ACHN (cell line): Measurements from ENCODE around the gene TSPOAP1.

Source experiments
- DNase-seq: peaks from one replicate; pipeline ENCODE4 v3.0.0-alpha.2; 2015
- in situ Hi-C: cut with HindIII; loops from 2 replicates; pipeline ENCODE4 v1.10.0; 2017; ENCODE audit warnings: low sequenced_read_pairs, low pct_ligation_motif_present, low pct_unique_long_range_greater_than_20kb

The TSPOAP1 gene

DNA sequence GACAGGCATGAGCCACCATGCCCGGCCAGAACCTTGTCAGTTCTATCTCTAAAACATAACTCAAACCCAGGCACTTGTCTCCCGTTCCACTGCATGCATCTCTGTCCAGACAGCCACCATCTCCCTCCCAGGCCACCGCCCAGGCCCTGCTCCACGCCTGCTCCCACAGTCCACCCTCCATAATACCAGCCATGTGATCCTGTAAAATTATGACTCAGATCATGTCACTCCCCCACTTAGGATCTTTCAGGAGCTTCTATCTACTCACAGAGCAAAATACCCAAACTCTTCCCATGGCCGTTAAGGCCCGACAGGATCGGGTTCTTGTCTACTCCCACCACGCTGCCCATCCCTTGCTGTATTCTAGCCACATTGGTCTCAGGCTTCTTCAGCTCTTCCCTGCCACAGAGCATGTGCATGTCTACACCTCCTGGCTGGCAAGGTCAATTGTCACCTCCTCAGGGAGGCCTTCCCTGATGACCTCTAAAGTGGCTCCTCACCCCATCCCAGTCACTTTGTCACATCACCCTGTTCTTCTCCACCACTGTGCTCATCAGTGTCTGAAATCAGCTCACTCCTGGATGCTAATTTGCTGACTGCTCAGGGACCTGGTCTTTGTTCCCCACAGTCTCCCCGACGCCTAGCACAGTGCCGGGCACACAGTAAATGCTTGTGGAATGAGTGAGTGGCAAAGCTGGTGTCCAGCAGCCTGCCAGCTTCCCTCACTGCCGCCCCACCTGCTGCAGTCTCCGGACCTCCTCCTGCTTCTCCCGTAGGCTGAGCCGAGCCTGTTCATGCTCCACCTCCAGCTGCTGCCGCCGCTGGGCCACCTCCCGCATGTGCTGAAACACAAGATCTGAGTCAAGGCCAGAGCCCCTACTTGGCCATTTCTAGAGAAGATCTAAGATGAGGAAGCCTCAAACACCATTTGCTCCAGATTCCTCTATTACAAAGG, 6.7 kb downstream of the TSPOAP1 start:
- no peak for DNase-seq
- in situ Hi-C loops = no loop called here

DNA sequence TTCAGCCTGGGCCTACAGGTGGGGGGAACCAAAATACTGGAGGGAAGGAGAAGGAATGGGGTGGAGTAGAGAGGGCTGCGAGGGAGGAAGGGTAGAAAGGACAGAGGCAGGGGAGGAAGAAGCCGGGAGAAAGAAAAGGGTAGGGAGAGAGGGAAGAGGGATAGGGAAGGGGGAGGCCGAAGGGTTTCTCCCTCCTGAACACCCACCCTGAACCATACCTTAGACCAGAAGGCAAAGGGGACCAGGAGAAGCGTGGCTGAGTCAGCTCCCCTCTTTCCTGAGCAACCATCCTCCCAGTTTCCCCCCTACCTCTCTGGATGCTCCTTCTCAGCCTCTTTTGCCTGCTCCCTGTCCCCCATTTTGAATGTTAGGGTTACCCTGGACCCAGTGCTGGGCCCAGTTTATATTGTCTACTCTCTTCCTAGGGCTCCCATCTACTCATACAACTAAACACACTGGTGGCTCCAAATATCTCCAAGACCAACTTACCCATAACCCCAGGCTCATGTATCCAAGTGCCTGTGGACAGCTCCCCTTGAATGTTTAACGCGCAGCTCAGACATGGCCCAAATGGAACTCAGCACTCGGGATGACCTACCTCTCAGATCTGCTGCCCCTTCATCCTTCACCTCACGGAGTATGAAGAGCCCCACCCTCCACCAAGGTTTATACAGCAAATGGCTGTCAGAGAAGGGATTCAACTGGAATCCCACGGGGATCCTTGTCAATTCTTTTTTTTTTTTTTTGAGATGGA, 7.8 kb downstream of the TSPOAP1 start:
- in situ Hi-C loops = no loop called here
- no peak for DNase-seq

DNA sequence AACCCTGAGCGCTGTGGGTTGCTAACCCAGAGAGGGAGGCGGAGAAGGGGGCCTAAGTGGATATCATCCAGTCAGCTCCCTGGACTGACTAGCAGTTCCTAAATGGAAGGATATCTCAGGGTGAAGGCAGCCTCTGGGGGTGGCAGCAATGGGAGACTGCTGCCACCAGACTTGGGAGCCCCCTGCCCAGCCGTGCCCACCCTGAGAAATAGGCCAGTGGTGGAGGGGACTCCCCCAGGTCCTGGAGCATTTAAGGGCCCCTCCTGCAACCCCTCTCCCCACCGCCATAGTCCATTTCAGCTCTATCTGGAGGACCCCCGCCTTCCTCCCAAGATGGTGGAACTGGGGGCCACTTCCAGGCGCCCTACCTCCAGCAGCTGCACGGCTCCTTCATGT, 8.4 kb downstream of the TSPOAP1 start:
- in situ Hi-C loops = no loop called here
- DNase-seq = no peak

DNA sequence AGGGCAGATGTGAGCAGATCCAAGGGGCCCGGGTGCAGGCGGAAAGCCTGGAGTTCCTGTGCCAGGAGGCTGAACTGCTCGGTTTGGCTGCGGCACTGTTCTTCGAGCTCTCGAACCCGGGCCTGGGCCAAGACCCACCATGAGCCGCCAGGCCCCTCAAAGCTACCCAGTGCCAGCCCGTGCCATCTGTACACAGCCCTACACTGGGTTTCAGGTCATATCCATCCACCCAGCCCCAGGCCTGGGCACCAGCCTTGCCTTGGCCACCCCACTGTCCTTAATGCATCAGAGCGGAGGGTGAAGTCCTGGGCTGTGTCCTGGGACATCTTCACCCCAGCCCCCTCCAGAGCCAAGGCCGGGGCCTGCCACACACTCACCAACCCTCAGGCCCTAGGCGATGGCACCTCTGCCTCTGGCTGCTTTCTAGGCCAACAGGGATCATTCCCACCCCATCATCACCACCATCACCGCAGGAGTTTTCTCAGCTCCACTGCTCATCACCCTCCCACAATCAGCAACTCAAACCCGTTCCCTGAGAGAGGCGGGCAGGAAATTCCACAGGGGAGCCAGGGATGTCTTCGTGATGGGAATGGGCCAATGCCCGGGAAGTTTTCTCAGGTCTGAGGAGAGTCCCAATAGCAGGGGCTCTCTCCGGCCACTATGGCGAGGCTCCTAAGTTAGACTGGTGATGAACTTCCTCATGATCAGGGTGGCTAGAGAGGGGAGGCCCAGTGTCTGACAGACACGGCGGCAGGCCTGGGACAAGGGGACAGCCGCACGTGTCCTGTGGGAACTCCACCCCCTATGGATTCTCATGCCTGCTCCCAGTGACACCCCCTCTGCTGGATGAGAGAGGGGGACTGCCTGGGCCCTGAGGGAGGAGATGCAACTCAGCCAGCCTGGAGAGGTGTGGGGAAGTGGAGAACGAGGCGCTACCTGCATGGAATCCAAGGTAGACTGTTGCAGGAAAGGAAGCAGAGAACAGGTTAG, 9.1 kb downstream of the TSPOAP1 start:
- in situ Hi-C loops = no loop called here

DNA sequence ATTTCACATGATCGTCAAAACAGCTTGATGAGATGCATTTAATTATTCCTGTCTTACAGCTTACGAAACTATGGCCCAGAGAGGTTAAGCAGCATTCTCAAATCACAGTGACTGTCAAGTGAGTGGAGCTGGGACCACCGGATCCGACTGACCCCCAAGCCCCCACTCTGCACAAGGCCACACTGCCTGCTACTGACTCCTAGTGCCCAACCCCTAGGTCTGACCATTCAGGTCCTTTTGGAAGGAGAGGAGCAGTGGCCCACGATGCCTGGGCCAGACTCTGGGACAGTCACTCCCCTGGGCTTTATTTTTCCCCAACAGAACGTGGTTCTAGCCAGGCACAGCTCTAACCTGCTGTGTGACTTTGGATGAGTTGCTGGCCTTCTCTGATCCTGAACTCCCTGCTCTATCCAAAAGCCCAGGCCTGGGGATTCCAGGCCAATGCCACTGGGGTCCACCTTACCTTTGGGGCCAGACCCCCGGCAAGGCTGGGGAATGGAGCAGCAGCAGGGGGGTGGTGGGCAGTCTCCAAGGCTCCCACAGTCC, 9.9 kb downstream of the TSPOAP1 start:
- DNase-seq = no peak
- in situ Hi-C loops = no loop called here

More for the DNA sequence above, 9.1 kb downstream of the TSPOAP1 start:
- DNase-seq = no peak

DNA sequence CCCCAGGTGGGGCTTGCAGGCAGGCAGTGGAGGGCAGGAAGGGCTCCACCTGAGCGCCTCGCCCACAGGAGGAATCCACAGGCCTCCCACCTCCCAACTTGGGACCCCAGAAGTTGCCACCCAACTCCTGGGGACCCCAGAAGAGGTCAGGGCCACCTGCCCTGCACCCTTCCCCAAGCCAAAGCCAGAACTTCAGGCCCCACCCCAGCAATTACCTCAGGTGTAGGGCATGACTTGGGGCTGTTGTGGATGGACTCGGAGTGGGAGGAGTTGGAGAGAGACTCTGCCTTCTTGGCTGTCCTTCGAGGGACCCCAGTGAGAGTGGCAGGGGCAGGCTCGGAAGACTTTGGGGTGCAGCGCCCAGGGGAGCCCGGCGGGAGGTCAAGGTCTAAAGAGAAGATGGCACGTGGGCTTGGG, 10.5 kb downstream of the TSPOAP1 start:
- no peak for DNase-seq
- in situ Hi-C loops = no loop called here

DNA sequence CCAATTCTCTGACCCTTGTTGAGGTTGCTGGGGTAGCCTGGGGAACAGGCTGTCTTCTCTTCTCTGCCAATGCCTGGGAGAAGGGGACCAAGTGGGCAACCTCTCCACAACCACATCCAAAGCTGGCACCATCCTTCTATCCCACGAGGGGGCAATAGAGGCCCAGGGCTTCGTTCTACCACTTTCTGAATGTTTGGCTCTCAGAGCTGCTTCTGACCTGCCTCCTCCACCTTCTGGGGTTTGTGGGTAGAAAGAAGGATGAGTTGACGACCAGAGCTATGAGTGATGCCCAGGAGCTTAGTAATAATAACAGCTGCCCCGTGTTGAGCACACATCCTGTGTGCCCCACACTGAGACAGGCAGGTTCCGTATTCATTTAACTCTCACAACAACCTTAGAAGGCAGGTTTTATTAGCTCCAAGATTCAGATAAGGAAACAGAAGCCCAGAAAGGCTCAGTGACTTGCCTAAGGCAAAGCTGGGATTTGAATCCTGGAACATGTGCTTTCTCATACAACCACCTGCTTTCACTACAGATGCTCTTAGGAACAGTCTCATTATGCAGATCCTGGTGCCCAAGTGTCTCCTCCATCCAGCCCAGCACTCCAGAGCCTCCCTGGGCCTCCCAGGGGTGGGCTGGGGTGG, 11.1 kb downstream of the TSPOAP1 start:
- in situ Hi-C loops = no loop called here
- DNase-seq = peak; percentile 66

DNA sequence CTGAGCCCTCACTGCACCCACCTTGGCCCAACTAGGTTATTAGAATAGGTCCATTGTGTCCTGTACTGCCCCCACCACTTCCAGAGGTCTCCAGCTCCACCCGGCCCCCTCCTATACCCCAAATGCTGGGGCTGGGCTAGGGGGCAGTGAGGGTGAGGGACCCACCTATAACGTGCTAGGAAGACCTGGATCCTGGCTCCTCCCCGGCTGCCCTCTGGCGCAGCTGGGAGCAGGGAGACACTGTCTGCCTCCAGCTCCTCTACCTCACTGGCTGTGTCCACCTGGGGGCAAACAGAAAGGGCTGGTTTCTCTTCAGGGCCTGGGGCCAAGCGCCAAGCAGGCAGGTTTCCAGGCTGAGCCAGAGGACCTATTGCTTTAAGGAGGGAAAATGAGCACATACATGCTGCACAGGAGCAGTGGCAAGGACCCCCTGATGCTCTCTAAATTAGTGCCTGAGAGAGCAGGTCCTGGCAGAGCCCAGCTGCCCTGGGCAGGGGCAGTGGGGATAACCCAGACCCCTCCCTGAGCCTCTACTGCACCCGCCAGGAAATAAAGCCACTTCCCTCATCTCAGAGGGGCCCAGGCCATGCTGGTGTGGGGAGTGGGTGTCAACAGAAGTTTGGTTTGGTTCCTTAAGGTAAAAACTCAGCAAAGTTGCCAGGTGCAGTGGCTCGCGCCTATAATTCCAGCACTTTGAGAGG, 12.2 kb downstream of the TSPOAP1 start:
- in situ Hi-C loops = no loop called here
- DNase-seq = no peak

DNA sequence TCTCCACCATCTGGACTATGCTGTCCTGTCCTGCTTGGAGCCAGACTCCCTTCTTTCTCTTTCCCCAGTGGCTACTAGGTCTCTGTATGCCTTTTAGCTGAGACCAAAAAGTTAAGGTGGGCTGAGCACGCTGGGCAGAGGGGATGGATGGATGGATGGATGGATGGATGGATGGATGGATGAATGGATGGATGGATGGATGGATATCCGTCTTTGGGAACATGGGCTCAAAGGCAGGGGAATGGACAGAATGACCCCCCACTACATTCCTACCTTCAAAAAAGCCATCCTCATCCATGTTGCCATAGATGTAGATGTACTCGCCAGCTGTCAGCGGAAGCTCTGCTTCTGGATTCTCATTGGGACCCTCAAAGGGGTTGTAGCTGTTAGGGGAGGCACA, 12.8 kb downstream of the TSPOAP1 start:
- in situ Hi-C loops = no loop called here
- DNase-seq = no peak

DNA sequence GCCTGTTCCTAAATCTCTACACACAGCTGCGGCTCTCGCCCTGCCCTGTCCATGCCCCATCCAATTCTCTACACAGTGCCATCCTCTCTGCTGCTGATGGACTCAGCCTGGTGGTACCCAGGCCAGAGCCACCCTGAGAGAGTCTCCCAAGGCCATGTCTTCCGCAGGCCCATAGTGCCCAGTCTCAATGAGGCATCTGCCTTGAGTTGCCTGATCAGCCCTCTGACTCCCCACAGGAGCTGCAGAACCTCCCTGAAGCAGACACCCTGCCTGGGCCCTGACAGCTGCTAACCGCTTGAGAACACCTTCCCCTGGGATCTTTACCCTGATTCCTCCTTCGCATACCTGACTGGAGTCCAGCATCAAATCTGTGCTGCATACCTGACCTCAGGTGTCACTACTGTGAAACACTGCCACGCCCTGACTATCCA, 13.3 kb downstream of the TSPOAP1 start:
- DNase-seq = no peak
- in situ Hi-C loops = no loop called here

DNA sequence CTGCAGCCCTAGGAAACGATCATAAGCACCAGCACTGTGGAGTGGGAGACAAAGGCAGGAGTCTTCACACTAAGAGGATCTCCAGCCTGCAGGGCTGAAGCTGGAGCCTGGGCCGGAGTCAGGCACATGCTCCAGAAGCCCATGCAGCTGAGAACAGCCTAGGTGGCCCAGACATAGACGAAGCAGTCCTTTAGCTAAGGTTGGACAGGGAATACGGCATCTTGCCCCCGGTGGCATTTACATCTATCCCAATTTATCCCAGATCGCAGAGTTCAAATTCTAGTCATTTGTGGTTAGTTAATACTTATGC, 13.9 kb downstream of the TSPOAP1 start:
- in situ Hi-C loops = no loop called here
- DNase-seq = no peak

DNA sequence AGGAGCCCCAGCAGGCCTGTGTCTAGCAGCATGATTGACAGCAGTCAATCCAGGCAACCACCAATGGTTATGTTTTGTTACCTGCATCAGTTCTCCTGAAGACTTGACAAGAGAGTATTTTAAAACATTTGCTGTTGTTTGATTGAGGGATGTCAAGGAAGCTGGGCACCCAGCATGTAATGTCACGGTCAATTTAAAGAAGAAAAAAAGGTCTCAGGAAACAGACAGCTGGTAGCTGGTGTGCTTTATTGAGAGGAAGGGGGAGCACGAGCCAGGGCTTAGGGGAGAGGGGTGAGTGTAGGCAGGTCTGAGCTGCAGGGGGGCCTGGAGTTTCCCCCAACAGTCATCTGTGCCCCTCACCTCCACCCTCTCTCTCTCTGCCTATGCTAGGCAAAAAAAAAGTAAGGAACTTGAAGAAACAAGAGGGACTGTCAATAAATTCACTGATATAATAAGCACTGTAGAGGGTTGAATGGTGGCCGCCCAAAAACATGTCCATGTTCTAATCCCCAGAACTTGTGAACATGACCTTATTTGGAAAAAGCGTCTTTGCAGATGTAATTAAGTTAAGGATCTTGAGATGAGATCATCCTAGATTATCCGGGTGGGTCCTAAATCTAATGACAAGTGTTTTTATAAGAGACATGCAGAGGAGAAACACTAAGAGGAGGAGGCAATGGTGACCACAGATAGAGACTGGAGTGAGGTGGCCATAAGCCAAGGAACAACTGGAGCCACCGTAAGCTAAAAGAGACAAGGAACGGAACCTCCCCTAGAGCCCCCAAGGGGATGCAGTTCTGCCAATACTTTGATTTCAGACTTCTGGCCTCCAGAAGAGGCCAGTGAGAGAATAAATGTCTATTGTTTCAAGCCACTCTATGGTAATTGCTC, 14.5 kb downstream of the TSPOAP1 start:
- in situ Hi-C loops = no loop called here
- DNase-seq = no peak

DNA sequence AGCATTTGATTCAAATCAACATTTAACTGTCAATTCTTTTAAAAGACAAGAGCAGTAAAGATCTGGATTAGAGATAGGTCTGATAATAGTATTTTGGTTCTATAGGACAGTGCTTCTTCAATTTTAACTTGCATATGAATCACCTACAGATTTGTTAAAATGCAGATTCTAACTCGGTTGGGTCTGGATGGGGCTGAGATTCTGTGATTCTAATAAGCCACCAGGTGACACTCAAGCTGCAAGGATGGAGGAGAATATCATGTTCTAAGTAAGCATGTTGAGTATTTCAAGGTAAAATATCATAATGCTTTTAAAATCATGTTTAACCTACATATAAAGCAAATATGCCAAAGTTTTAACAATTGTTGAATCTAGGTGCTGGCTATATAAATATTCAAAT, 15.8 kb downstream of the TSPOAP1 start:
- no peak for DNase-seq
- in situ Hi-C loops = no loop called here

DNA sequence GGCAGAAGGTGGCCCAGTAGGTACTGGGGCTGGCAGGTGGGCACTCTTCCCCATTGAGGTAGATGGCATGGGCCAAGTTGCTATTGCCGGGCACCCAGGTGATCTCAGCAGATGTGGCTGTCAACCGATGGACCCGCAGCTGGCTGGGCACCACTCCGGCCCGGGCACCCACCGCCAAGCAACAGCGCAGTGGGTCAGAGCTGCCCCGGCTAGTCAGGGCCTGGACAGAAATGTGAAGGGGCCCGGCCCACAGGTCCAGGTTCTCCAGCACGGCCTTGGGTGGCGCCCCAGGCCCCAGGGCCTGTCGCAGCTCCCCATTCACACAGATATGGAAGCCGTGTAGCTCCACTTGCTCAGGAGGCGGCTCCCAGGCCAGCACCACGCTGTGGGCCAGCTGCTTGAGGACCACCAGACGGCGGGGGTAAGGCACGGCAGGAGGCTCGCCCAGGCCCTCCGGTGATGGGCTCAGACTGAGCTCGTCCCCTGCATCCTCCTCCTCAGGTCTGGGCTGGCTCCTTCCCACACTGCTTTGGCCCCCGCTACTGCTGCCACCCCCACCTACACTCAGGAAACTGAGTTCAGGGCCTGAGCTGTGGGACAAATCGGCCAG, 16.5 kb downstream of the TSPOAP1 start:
- in situ Hi-C loops = no loop called here
- no peak for DNase-seq

DNA sequence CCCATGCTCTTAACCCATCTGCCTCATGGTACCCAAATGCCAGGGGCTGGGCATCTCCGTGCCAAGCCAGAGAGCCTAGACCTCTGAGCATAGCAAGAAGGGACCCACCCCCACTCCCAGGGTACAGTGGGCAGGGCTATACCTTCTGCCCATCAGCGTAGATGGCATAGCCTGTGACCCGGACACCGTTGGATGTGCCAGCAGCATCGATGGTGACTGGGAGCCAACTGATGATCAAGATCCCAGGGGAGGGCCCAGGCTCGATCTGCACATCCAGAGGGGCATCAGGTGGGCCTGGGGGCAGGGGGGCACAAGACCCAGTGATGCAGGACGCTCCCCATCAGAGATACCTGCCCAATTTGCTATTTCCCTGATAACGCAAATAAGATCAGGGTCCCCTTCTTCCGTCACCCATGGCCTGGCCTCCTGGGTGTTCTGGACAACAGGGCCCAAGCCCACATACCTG, 17.1 kb downstream of the TSPOAP1 start:
- DNase-seq = no peak
- in situ Hi-C loops = no loop called here
